Esophagus squamous epithelium (tissue), 5 donors: Measurements from ENCODE around the gene ARID3B. TPM values are rescaled to one million over a fixed set of nuclear protein-coding genes. Genes with fewer than 3 reads are reported as not detected.
"Not testable (repeated sequence)": the region's sequence is repeated elsewhere in the genome, so short reads cannot be mapped to it uniquely, and the experiment has no call there.

ENCODE experiments used
- DNase-seq: peaks from one replicate; lab custom pipeline; 2025; lab: John Stamatoyannopoulos, UW
- H3K27ac ChIP-seq, 4 donors: fragments of 200-600 bp; sonication (generic); one replicate each; pipeline ENCODE4 v1.5.1; 2016 to 2019; ENCODE audit warnings: mild to moderate bottlenecking in 1 of 4
- H3K27me3 ChIP-seq, 4 donors: fragments of 200-600 bp; sonication (generic); 1 replicate in 3 of 4; 2 replicates in 1 of 4; pipeline versions ENCODE4 v1.5.1 to v1.6.0; 2017 to 2021; ENCODE audit warnings: antibody characterized with exemption in 1 of 4
- H3K36me3 ChIP-seq, 3 donors: fragments of 200-600 bp; sonication (generic); one replicate each; pipeline ENCODE4 v1.5.1; 2016 to 2019
- H3K4me1 ChIP-seq, 3 donors: fragments of 200-600 bp; sonication (generic); one replicate each; pipeline ENCODE4 v1.5.1; 2017 to 2019
- H3K4me3 ChIP-seq, 4 donors: fragments of 200-600 bp; sonication (generic); 1 replicate in 3 of 4; 2 replicates in 1 of 4; pipeline ENCODE4 v1.5.1; 2016 to 2019; ENCODE audit warnings: mild to moderate bottlenecking in 2 of 4, moderate library complexity in 1 of 4
- H3K9me3 ChIP-seq, 3 donors: fragments of 200-600 bp; sonication (generic); one replicate each; pipeline ENCODE4 v1.5.1; 2016 to 2019
- CTCF ChIP-seq, 6 experiments: fragments of 450-650 bp in 4 of 6; fragments of 200-600 bp in 2 of 6; sonication (generic) in 2 of 6; IDR thresholded peaks; one replicate each; pipeline ENCODE4 v1.5.1; 2016 to 2019; ENCODE audit warnings: antibody characterized with exemption in 6 of 6, mild to moderate bottlenecking in 4 of 6, moderate library complexity in 4 of 6
- POLR2A ChIP-seq, 4 donors: fragments of 450-650 bp; IDR thresholded peaks; one replicate each; pipeline ENCODE4 v1.6.1; 2017; ENCODE audit warnings: antibody characterized with exemption in 4 of 4, mild to moderate bottlenecking in 4 of 4, moderate library complexity in 3 of 4
- WGBS, 2 donors: methylation state at CpG; one replicate each; pipeline ENCODE4 v1.1.5; 2018; 5-methylcytosine and 5-hydroxymethylcytosine counted together
- intact Hi-C: fragments of 100-400 bp; cut with DNase I; formaldehyde crosslinking; loops from one replicate; pipeline ENCODE4 v1.15.0; 2022
- total RNA-seq, 4 donors: library from RNA; depleted of rRNA; stranded (reverse); fragments of >200 nt; gene quantifications; one replicate each; pipeline ENCODE4 v1.1.0, GENCODE V29; 2016
- donor health status: DM: yes; HTN: yes; CAD: no.

Gene ARID3B
- total RNA-seq, 4 donors from 2014 or later = 4.5 to 11.6 (median 6.4) TPM

- H3K36me3 ChIP-seq = peaks cover 15 to 71% (median 19%) of the 10 kb centered on the region in 3 donors
- TF ChIP-seq POLR2A (IDR thresholded peaks at IDR 0.05) (no peak), CTCF (IDR thresholded peaks at IDR 0.05) (no peak)
- no peaks in the 10 kb centered on the region for H3K27me3 ChIP-seq
- intact Hi-C loops = no loop called here
- H3K27ac ChIP-seq = no peak overlapping the region
- no peaks in the 10 kb centered on the region for H3K9me3 ChIP-seq
- H3K4me3 ChIP-seq = no peak overlapping the region
- no peak for DNase-seq
- peaks cover 0 to 15% (median 11%) of the 10 kb centered on the region in 3 donors for H3K4me1 ChIP-seq
- 71 to 79% methylated on average over 3 of the region's 3 CpGs for WGBS, 2 donors
These were observed 51.2 kb downstream of the ARID3B start for GRCh38 chr15:74592222-74592621.

GRCh38 chr15:74593122-74593521 is 52.1 kb downstream of the ARID3B start:
- no peak for TF ChIP-seq POLR2A (IDR thresholded peaks at IDR 0.05)
- TF ChIP-seq CTCF (IDR thresholded peaks at IDR 0.05) = no peak
- Histone ChIP-seq H3K4me3 (no peak overlapping the region), H3K27me3 (no peaks in the 10 kb centered on the region), H3K27ac (no peak overlapping the region), H3K9me3 (no peaks in the 10 kb centered on the region), H3K36me3 (peaks cover 15 to 68% (median 19%) of the 10 kb centered on the region in 3 donors), H3K4me1 (peaks cover 0 to 19% (median 16%) of the 10 kb centered on the region in 3 donors)
- no peak for DNase-seq
- 90 to 96% methylated on average over 2 to 3 of the region's 7 CpGs for WGBS, 2 donors
- intact Hi-C loops = no loop called here

- Histone ChIP-seq H3K4me1 (peaks cover 4 to 19% (median 12%) of the 10 kb centered on the region in 3 donors), H3K4me3 (no peak overlapping the region), H3K9me3 (no peaks in the 10 kb centered on the region), H3K36me3 (peaks cover 15 to 68% (median 19%) of the 10 kb centered on the region in 3 donors), H3K27me3 (no peaks in the 10 kb centered on the region), H3K27ac (no peak overlapping the region)
- TF ChIP-seq POLR2A (IDR thresholded peaks at IDR 0.05) (no peak), CTCF (IDR thresholded peaks at IDR 0.05) (no peak)
- intact Hi-C loops = no loop called here
- WGBS, 2 donors = 83 to 87% methylated on average over 3 of the region's 4 CpGs
- no peak for DNase-seq
These were observed 53.4 kb downstream of the ARID3B start for GRCh38 chr15:74594455-74594854.

DNA sequence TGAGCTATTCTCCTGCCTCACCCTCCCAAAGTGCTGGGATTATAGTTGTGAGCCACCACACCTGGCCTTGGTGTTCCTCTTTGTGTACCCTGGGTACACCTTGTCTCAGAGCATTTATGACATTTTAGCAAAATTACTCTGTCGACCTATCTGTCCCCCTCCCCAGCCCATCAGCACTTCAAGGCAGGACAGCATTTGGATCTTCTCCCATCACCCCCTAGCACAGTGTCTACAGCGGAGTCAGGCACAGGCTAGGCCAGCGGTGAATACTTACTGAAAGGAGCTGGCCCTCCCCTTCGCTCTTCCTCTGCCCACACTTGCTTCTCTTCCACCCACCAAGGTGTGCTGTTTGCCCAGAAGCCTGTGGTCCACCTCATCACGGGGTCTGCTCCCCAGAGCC is 54.3 kb downstream of the ARID3B start:
- WGBS, 2 donors = 67 to 90% methylated on average over 1 to 5 of the region's 5 CpGs
- Histone ChIP-seq H3K4me1 (peaks cover 4 to 24% (median 15%) of the 10 kb centered on the region in 3 donors), H3K27me3 (no peaks in the 10 kb centered on the region), H3K9me3 (no peaks in the 10 kb centered on the region), H3K4me3 (no peak overlapping the region), H3K27ac (no peak overlapping the region), H3K36me3 (peaks cover 11 to 62% (median 19%) of the 10 kb centered on the region in 3 donors)
- TF ChIP-seq CTCF (IDR thresholded peaks at IDR 0.05) (no peak), POLR2A (IDR thresholded peaks at IDR 0.05) (no peak)
- DNase-seq = no peak
- intact Hi-C loops = no loop called here

- H3K9me3 ChIP-seq, H3K4me3 ChIP-seq, H3K27ac ChIP-seq, H3K27me3 ChIP-seq, intact Hi-C loops, DNase-seq: not testable (repeated sequence)
- H3K4me1 ChIP-seq = peaks cover 4 to 24% (median 15%) of the 10 kb centered on the region in 3 donors
- H3K36me3 ChIP-seq = peaks cover 6 to 47% (median 16%) of the 10 kb centered on the region in 3 donors
- 100% methylated on average over 1 of the region's 11 CpGs; no CpG with 5 or more reads in 1 of the 2 donors for WGBS, 2 donors
These were observed 55.7 kb downstream of the ARID3B start for GRCh38 chr15:74596736-74597135.

- DNase-seq, intact Hi-C loops, H3K27ac ChIP-seq, H3K27me3 ChIP-seq, H3K4me3 ChIP-seq, H3K9me3 ChIP-seq: not testable (repeated sequence)
- Histone ChIP-seq H3K4me1 (peaks cover 4 to 24% (median 15%) of the 10 kb centered on the region in 3 donors), H3K36me3 (peaks cover 2 to 42% (median 12%) of the 10 kb centered on the region in 3 donors)
- 96% methylated on average over 9 of the region's 16 CpGs; no CpG with 5 or more reads in 1 of the 2 donors for WGBS, 2 donors
These were observed 56.2 kb downstream of the ARID3B start for GRCh38 chr15:74597146-74597705.
